HG02840 (cell line): ENCODE results near the gene VAV2.
"Not testable (repeated sequence)": the region's sequence is repeated elsewhere in the genome, so short reads cannot be mapped to it uniquely, and the experiment has no call there.

Source experiments
- ATAC-seq: cut with Tn5 transposase; IDR thresholded peaks from one replicate; pipeline ENCODE4 v1.9.1; 2021; ENCODE audit warnings: mild to moderate bottlenecking, moderate library complexity, moderate number of reproducible peaks; ENCODE audit not compliant: unreplicated experiment, low FRiP score

VAV2 gene

DNA sequence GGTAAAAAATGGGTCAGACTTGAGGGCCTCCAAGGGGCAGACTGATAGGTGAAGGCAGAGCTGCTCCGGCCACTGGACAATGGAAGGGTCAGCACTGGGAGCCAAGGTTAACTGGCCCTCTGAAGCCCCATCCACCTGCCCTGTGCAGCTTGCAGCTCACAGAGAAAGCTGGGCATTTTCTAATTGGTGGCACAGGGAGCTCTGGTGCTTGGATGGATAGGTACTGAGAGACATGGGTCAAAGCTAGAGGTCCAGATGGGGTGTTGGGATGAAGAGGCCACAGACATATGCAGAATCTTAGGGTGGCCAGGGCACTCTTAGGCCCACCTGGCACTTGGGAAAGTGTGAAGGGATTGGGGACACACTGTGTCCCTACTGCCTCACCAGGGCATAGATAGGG, 224.5 kb downstream of the VAV2 start:
- ATAC-seq = no peak

DNA sequence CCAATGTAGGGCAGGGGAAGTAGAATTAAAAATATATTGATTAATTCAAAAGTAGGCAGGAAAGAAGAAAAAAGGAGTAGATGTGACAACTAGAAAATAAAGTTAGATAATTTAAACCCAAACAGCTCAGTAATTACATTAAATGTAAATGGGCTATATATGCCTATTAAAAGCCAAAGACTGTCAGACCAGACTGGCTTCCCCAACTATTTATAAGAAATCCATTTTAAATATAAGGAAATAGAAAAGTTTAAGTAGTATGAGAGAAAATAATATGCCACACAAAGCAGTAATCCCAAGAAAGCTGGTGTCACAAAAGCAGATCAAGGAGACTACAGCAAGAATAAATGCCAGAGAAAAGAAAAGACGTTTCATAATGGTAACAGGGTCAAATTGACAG, 225.1 kb downstream of the VAV2 start:
- no peak for ATAC-seq

DNA sequence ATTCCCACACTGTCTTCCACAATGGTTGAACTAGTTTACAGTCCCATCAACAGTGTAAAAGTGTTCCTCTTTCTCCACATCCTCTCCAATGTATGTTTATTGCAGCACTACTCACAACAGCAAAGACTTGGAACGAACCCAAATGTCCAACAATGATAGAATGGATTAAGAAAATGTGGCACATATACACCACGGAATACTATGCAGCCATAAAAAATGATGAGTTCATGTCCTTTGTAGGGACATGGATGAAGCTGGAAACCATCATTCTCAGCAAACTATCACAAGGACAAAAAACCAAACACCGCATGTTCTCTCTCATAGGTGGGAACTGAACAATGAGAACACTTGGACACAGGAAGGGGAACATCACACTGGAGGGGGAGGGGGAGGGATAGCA, 225.9 kb downstream of the VAV2 start:
- not testable (repeated sequence) for ATAC-seq

DNA sequence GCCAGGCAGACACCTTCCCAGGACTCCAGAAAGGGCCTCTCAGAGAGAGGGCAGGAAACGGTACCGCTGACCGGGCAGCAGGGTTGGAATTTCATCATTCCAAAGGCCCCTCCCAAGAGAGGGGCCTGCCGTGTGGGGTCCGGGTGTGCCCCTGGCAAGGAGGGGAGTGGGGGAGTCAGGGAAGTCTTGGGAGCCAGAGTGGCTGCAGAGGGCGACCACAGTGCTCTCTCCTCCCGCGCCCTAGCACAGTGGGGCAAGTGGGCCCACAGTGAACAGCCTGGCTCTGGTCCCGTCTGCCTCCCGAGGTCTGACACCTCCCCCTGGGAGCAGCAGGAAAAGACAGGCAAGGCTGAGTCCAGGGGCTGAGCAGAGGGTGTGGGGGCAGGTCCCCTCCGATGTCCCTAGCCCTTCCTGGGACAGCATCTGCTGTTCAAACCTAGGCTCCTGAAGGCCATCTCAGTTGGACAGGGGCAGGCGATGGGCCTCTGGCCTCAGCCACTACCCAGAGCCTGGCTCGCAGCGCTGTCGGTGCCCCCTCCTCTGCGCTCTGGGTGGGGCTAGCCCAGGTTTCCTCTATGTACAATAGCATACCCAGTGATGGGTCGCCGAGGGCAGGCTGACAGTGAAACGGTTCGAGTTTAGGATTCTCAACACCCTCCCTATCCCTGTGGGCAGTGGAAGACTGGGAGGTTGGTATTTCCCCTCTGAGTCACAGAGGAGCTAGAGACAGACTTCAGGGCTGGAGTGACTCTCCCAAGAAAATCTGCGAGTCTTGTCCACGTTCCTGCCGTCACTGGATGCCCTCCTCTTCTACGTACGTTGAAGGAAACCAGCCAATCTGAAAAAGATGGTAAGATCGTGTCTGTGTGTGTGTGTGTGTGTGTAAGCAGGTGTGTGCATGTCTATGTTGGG, 228.6 kb downstream of the VAV2 start:
- no peak for ATAC-seq

DNA sequence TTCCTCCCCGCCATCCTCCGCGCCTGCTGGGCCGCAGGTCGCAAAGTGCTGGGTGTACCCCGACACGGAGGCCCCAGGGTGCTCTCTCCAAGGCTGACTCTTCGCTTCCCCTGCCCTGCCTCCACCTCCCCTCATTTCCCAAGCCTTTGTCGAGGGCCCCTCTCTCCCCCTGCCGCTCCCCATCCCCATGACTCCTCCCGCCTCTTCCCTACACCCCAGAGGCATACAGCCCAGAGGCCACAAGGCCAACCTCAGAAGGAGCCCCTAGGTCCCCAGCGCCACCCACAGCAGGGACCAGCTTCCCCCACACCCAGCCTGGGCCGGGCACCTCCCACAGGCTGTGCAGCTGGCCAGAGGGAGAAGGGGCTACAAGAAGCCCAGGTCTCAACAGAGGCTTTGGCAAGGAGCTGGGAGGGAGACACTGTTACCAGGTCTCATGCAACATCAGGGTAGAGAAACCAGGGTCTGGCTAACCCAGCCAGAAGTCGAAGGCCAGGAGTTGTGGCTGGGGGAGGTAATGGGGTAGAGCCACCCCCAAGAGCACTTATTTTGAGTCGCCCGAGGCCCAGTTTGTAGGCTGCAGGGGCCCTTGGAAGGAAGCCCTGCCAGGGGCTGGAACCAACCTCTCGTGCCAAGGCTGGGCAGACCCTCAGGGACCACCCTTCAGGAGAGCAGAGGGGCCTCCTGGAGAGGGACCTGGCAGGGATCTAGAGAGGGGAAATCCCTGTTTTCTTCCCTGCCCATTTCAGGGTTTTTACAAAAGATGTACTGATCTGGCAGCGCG, 229.4 kb downstream of the VAV2 start:
- ATAC-seq = no peak

DNA sequence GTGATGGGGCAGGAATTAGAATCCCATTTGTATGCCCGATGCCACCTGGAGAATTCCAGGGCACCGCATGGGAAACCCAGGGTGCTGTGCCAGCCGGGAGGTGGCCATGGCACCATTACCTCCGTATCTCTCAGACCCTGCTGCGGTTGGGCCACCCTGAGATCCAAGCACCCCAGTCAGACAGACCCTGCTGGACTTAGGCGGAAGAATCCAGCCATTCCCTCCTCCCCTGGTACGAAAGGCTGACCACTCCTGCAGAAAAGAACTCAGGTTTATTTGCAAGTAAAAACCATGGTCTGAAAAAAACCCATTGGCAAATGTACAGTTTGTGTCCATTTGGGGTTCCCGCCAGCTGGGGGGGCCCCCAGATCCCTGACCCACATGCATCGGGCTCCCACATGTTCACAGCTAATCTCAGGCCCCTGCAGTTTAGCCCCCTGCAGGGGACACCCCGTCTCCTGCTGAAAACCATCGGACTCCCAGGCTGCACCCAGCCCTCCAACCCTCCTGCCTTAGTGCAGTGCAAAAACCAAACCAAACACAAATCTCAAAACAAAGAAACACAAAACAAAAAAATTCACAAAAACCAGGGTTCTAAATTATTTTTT, 230.4 kb downstream of the VAV2 start:
- no peak for ATAC-seq

DNA sequence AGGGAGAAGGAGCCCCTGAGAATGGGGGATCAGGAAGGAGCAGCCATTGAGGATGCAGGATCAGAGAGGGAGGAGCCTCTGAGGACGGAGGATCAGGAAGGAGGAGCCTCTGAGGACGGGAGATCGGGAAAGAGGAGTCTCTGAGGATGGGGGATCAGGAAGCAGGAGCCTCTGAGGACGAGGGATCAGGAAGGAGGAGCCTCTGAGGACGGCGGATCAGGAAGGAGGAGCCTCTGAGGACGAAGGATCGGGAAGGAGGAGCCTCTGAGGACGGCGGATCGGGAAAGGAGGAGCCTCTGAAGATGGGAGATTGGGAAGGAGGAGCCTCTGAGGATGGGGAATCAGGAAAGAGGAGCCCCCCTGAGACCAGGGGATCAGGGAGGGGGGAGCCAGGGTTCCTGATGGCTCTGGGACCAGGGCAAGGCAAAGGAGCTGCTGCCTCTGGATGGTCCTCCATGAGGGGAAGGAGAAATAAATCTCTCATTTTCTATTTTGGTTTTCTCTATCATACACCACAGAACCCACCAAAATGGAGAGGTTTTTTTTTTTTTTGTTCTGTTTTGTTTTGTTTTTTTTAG, 231.3 kb downstream of the VAV2 start:
- ATAC-seq = no peak

DNA sequence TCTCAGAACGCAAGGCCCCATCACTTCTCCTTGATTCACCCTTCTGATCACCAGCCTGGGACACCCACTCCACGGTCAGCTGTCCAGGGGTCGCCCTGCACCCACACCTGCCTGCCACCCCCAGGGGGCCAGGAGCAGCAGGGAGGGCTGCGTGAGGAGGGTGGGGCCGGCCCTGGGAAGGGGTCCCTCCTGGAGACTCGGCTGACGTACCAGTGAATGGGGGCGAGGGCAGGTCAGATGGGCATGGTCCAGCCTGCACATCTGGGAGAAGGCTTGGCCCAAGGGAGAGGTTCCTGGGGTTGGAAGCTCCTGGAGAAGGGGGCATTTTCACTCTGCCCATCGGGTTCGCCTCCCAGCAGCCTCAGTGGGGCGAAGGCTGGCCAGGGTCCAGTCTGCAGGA, 232.2 kb downstream of the VAV2 start:
- no peak for ATAC-seq

DNA sequence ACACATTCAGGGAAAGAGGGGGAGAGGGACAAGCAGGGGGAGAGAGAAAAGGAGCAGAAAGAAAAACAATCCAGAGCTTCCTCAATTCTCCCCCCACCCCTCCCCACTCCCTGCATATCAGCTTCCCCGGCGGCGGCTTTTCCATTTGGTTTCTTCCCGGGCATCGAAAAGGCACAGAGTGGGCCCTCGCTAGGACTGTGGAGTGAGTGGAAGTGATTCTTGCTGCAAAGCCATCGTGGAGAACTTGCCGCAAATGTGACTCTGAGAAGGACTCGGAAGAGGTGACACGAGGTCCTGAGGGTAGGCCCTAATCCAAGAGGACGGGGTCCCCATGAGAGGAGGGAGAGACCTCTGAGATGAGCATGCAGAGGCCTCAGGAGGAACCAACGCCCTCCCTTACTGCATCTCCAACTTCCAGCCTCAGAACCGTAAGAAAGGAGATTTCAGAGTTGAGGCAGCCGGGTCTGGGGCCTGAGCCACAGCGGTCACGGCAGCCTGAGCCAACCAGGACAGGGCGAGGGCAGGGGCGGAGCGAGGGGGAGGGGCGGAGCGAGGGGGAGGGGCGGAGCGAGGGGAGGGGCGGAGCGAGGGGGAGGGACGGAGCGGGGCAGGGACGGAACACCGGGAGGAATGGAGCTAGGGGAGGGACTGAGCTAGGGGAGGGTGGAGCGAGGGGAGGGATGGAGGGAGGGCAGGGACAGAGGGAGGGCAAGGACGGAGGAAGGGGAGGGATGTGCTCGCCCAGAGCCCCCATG, 232.8 kb downstream of the VAV2 start:
- ATAC-seq = no peak

DNA sequence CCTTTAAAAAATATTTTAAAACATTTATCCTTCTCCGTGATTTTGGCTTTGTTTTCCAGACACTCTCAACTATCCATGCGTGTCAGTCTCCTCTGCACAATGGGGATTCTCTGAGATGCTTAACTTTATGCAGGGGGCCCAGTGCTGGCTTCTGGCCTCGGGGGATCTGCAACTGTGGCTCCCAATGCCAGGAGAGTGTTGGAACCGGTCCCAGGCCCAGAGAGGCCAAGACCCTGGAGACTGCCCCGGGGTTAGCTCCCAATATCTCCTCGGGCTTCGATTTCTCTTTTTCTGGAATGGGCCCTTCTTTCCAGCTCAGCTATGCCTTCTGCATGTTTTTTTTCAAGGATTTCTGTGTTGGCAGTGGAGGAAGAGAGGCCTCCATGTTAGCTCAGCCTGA, 233.9 kb downstream of the VAV2 start:
- no peak for ATAC-seq

DNA sequence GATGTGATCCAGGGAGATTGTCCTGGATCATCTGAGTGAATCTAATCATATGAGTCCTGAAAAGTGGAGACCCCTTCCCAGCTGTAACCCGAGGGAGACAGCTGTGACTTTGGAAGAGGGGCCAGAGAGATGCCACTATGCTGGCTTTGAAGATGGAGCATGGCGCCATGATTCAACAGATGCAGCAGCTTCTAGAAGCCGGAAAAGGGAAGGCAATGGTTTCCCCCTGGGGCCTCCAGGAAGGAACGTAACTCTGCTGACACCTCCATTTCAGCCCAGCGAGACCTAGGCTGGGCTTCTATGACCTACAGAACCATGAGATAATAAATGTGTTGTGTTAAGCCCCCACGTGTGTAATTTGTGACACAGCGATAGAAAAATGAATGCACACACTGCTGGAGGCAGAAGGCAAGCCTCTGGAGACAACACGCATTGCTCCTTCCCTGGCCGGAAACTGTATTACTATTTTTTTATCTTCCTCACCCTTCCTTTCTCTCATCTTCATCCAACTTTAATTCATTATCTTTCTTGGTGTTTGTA, 237.4 kb downstream of the VAV2 start:
- ATAC-seq = no peak

DNA sequence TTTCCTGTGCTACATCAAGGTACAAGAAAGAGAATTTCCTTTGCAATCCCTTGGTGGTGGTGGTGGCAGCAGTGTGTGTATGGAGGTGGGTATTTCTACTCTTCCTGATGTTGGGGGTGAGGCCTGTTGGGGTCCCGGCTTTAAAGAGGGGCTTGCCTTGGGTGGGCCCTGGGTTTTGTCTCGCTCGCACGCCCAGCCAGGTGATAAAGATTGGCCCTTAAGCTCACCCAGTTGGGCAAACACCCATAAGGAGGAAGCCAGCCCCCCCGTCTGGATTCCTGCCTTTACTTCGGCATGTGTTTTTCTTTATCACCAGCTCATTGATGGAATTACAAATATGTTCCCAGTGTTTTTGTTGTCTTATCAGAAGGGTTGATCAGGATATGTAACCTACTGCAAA, 237.9 kb downstream of the VAV2 start:
- ATAC-seq = no peak

DNA sequence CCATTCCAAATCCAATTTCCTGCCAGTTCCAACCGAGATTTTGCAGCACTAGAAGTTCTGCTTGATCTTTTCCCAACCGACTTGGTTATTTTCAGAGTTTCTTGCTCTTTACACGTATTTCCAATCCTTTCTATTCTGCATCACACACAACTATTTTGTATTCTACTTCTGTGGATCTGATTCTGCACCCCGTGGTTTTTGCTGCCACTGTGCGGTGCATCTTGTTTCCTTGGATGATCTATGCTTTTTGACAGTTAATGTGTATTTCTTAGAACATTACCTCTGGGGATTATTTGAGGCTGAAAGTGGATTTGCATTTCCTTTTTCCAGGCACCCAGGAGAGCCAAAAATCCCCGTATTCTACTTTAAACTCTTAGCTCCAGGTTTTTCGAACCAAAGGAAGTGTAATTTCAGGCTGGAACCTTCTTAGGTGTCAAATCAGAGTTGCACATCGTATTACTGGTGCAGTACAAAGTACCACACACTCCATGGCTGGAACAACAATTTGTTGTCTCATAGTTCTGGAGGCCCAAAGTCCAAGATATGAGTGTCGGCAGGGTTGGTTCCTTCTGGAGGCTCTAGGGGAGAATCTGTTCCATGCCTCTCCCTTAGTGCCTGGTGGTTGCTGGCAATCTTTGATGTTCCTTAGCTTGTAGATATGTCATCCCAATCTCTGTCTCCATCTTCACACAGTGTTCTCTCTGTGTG, 239.2 kb downstream of the VAV2 start:
- no peak for ATAC-seq

DNA sequence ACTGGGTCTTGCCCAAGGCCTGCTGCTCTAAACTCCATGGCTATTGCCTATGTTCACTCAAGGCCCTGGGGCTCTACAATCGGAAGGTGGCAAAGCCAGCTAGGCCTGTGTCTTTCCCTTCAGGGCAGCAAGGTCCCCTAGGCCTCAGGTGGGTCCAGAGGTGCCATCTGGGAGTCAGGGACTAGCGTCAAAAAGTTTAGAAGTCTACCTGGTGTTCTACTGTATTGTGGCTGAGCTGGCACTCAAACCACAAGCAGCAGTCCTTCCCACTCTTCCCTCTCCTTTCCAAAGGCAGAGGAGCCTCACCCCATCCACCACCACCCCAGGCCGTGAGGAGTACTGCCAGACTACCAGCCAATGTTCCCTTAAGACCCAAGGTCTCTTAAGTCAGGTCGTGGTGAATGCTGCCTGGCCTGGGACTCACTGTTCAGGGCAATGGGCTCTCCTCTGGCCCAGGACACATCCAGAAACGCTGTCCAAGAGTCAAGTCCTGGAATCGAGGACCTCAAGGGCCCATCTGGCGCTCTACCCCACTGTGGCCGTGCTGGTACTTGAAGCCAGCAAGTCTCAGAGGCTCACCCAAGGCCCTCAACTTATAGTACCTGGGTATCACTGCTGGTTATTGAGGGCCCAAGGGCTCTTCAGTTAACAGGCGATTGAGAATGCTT, 241.0 kb downstream of the VAV2 start:
- ATAC-seq = no peak

DNA sequence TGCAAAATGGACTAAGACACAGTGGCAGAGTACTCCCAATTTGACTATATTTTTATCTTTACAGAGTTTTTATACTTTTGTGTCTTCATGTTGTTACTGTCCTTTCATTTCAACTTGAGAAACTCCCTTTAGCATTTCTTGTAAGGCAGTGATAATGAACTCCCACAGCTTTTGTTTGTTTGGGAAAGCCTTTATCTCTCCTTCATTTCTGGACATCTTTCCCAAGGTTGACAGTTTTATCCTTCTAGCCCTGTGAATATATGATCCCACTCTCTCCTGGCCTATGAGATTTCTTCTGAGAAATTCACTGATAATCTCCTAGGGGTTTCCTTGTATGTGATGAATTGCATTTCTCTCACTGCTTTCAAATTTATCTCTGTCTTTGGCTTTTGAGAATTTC, 244.8 kb downstream of the VAV2 start:
- ATAC-seq = no peak

DNA sequence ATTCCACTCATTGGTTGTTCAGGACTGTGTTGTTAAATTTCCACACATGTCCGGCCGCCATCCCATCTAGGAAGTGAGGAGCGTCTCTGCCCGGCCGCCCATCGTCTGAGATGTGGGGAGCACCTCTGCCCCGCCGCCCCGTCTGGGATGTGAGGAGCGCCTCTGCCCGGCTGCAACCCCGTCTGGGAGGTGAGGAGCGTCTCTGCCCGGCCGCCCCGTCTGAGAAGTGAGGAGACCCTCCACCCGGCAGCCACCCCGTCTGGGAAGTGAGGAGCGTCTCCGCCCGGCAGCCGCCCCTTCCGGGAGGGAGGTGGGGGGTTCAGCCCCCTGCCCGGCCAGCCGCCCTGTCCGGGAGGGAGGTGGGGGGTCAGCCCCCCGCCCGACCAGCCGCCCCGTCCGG, 247.6 kb downstream of the VAV2 start:
- ATAC-seq = not testable (repeated sequence)

DNA sequence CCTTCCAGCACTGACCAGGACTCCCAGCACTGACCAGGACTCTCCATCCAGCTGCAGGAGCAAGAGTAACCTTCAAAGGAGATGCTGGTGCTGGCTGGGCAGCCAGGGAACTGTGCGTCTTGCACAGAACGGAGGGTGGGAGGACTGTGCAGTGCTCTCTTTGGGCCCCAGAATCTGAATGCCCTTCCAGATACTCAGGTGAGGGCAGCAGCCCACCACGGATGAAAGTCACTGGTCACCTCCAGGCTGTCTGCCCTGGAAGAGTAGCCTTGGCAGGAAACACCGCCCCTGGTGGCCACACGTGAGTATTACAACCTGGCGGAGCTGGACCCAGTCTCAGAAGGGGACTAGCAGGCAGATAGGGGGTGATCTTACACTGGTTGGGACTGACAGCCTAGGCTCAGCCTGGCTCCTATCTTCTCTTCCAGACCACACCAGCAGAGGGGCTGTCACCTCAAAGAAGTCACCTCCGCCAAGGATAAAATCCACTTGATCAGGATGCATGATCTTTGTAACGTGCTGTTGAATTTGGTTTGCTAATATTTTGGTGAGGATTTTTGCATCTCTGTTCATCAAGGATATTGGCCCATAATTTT, 249.2 kb downstream of the VAV2 start:
- no peak for ATAC-seq

DNA sequence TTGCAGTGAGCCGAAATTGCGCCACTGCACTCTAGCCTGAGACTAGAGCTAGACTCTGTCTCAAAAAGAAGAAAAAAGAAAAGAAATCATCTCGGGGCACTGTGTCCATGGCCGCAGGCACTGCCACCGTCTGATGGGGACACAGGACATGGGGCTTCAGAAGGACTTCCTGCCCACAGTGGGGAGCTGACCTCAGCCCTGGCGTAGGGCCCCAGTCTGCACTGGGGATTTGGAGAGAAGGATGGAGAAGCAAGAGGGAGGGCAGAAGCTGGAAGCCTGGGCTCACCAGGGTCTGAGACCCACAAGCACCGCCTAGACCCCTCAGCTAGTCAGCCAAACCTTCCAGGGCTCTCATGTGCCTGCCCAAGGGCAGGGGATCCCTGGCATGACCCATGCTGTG, 249.9 kb downstream of the VAV2 start:
- ATAC-seq = no peak
